Upper lobe of left lung (tissue), 4 donors: ENCODE results near the gene NKX2-1.

ENCODE experiments used
- EP300 ChIP-seq, 4 donors: sonication (generic); formaldehyde crosslinking; IDR thresholded peaks; one replicate each; pipeline ENCODE4 v1.5.1; 2017; ENCODE audit warnings: antibody characterized with exemption in 4 of 4, control low read depth in 2 of 4
- POLR2A ChIP-seq, 4 donors: fragments of 450-650 bp; IDR thresholded peaks; one replicate each; pipeline ENCODE4 v1.5.1; 2016 to 2017; ENCODE audit warnings: antibody characterized with exemption in 4 of 4, mild to moderate bottlenecking in 2 of 4
- POLR2AphosphoS5 ChIP-seq, 2 donors: sonication (generic); formaldehyde crosslinking; IDR thresholded peaks; one replicate each; pipeline ENCODE4 v1.5.1; 2017; ENCODE audit warnings: antibody characterized with exemption in 2 of 2
- TF ChIP-seq, protein P1 (sequence below), 6 experiments: fragments of 450-650 bp in 4 of 6; fragments of 200-600 bp in 2 of 6; sonication (generic) in 2 of 6; IDR thresholded peaks; one replicate each; pipeline ENCODE4 v1.5.1; 2016 to 2019; ENCODE audit warnings: antibody characterized with exemption in 6 of 6

DNA sequence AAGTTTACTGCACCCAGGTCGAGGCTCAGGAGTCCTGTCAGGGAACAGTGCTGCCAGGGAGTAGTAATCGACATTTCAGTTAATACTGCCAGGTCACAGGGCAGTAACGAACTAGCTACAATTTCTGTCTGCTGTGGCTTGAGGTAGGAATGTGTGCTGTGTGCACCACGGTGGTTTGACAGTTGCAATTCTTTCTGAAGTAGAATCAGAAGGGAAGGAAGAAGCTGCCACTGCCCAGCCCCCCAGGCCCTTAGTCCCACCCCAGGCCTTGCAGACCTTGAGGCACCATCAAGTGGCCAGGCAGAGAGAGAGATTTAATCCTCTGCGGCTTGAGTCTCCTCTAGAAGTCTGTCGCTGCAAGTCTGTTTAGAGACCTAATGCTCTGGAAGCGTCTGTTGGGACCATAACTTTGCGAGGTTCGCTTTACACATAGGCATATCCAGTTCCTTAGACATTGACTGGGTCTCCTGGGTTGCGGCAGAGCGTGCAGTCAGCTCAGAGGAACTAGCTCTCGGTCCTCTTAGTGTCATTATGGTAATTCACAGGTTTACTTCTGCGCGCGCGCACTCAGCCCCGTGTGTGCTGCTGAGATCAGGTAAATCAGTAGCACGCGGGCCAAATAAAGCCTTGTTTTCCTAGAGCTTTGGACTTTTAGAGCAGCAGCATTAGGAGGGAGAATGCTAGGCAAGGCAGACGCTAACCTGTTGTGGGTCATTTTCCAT, 9.8 kb downstream of the NKX2-1 start:
- TF ChIP-seq, protein P1, sequence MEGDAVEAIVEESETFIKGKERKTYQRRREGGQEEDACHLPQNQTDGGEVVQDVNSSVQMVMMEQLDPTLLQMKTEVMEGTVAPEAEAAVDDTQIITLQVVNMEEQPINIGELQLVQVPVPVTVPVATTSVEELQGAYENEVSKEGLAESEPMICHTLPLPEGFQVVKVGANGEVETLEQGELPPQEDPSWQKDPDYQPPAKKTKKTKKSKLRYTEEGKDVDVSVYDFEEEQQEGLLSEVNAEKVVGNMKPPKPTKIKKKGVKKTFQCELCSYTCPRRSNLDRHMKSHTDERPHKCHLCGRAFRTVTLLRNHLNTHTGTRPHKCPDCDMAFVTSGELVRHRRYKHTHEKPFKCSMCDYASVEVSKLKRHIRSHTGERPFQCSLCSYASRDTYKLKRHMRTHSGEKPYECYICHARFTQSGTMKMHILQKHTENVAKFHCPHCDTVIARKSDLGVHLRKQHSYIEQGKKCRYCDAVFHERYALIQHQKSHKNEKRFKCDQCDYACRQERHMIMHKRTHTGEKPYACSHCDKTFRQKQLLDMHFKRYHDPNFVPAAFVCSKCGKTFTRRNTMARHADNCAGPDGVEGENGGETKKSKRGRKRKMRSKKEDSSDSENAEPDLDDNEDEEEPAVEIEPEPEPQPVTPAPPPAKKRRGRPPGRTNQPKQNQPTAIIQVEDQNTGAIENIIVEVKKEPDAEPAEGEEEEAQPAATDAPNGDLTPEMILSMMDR (IDR thresholded peaks at IDR 0.05), result no peak
- TF ChIP-seq EP300 (IDR thresholded peaks at IDR 0.05) (no peak), POLR2A (IDR thresholded peaks at IDR 0.05) (peak in 2 of 4 donors; percentile 49 to 62), POLR2AphosphoS5 (IDR thresholded peaks at IDR 0.05) (peak in 1 of 2 donors; percentile 39)
